ENCODE measurements around the gene IGFBPL1.

GRCh38 chr9:38372762-38373619 lies 51.3 kb downstream of the IGFBPL1 start:
- TF ChIP-seq POLR2A (IDR thresholded peaks at IDR 0.05) (no peak), CTCF (IDR thresholded peaks at IDR 0.05) (no peak), POLR2AphosphoS5 (IDR thresholded peaks at IDR 0.05) (no peak)
